GM19023 (cell line): Measurements from ENCODE around the gene CACNA1H.
"Not testable (repeated sequence)": the region's sequence is repeated elsewhere in the genome, so short reads cannot be mapped to it uniquely, and the experiment has no call there.

Source experiments
- ATAC-seq: cut with Tn5 transposase; IDR thresholded peaks from one replicate; pipeline ENCODE4 v1.9.1; 2021; ENCODE audit warnings: mild to moderate bottlenecking, moderate library complexity; ENCODE audit not compliant: unreplicated experiment

CACNA1H gene

DNA sequence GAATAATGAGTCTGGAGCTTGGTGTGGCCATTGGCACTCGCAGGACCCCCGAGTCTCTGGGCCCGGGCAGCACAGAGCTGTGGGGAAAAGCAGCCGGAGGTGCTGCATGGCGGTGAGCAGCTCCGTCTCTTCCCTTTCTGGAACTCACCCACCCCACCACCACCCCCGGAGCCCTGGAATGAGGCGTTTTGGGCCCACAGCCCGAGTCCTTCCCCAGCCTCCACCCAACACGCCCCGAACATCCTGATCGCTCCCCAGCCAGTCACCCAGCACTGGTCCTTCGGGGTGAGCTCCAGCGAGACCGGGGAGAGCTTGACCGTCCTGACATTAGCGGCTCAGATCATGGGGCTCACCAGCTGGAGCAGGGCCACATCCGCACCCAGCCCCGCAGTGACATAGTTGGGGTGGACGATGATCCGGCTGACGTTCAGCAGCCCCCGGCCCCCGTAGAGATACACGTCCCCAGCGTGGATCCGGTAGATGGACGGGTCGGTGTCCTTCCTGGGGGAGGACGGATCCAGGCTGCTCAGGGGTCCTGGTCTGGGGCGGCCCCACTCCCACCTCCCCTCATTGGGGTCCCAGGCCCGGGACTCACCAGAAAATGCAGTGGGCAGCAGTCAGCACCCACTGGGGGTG, 109.4 kb downstream of the CACNA1H start:
- ATAC-seq: no peak

- no peak for ATAC-seq
Observed at GRCh38 chr16:1262846-1263221, 109.9 kb downstream of the CACNA1H start.

DNA sequence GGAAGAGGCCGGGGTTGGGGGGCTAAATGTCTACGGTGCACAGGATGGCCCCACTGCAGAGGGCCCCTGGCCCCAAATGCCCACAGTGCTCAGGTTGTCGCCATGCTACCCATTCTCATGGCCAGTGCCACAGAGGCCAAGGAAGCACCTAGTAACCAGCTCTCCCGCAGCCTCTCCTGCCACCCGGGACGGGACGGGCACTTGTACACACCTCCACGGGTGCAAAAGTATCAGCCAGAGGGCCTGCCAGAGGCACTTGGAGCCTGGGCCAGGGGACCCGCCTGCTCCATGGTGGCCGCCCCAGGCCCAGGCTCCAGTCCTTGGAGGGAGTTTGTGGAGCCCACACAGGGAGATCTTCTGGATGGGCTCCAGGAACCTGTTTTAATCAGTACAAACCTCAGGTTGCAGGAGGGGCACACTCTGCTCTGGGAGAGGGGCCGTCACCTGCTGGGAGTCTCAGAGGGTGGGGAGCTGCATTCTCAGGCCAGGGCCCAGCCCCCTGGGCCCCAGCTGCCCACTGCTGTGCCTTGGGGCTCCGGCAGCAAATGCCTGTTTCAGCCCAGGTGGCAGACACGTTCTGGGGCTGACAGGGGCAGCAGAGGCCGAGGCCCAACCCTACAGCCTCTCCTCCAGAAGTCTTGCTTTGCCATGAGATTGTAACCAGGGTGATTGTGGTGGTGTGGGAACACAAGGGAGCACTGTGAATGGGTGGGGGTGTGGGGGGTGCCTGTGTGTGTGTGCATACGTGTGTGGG, 110.9 kb downstream of the CACNA1H start:
- no peak for ATAC-seq

- no peak for ATAC-seq
Observed at GRCh38 chr16:1264345-1265089, 111.6 kb downstream of the CACNA1H start.

DNA sequence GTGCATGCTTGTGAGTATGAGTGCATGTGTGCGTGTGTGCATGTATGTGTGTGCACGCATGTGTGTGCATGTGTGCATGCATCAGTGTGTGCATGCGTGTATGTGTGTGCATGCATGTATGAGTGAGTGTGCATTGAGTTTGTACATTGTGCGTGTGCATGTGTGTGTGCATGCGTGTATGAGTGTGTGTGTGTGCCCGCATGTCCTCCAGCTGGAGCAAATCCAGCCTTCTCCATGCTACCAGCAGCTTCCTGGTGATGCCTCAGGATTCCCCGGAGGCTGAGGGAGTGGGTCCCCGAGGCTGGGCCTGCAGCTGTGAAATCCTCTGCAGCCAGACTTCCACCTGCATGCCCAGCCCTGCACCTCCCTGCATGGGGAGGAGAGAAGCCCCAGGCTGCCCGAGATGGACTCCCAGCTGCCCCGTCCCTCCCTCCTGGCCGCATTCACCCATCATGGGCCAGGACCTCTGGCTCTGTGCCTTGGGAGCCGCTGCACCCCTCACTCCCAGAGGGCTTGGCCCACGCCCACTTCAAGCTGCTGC, 112.3 kb downstream of the CACNA1H start:
- ATAC-seq: no peak

DNA sequence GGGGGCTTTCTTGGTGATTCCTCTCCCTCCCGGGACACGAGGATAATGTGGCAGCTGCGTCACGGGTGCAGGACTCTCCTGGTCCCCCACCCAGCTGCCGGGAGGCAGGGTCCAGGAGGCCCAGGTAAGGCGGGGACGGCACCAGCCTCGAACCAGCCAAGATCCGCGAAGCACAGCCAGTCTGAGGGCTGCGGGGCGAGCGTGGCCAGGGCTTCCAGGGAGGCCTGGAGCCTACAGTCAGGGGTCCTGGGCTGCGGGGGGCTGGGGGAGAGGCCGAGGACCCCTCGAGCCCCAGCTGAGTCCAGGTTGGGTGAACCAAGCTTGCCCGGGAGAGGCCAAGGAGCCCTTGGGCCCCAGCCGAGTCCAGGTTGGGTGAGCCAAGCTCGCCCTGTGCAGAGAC, 112.9 kb downstream of the CACNA1H start:
- no peak for ATAC-seq

DNA sequence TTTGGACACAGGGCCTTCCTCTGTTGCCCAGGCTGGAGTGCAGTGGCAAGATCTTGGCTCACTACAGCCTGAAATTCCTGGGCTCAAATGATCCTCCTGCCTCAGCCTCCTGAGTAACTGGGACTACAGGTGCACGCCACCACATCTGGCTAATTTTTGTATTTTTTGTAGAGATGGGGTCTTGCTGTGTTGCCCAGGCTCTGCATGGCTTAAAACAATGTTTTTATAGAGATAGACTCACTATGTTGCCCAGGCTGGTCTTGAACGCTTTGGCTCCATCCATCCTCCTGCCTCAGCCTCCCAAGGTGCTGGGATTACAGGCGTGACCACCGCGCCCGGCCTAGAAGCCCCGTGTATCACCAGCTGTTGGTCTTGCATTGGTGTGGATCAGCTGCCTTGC, 116.5 kb downstream of the CACNA1H start:
- not testable (repeated sequence) for ATAC-seq

GRCh38 chr16:1271380-1271723, 118.4 kb downstream of the CACNA1H start:
- ATAC-seq: no peak
